Fibroblast of lung (primary cell): ENCODE measurements around the gene NUP98.

Experiments used
- EZH2 ChIP-seq: IDR thresholded peaks from 2 replicates; pipeline ENCODE4 v1.5.1; 2012; ENCODE audit warnings: low read length, control low read depth, mild to moderate bottlenecking; ENCODE audit errors: missing control alignments
- TF ChIP-seq, protein P1 (sequence below), 2 donors: IDR thresholded peaks in 1 of 2; conservative IDR thresholded peaks in 1 of 2; 1 replicate in 1 of 2; 2 replicates in 1 of 2; pipeline ENCODE4 v1.5.1; 2011 to 2012; ENCODE audit warnings: low read length in 2 of 2, control low read depth in 1 of 2, inconsistent platforms in 1 of 2, low read depth in 1 of 2, mild to moderate bottlenecking in 1 of 2

DNA sequence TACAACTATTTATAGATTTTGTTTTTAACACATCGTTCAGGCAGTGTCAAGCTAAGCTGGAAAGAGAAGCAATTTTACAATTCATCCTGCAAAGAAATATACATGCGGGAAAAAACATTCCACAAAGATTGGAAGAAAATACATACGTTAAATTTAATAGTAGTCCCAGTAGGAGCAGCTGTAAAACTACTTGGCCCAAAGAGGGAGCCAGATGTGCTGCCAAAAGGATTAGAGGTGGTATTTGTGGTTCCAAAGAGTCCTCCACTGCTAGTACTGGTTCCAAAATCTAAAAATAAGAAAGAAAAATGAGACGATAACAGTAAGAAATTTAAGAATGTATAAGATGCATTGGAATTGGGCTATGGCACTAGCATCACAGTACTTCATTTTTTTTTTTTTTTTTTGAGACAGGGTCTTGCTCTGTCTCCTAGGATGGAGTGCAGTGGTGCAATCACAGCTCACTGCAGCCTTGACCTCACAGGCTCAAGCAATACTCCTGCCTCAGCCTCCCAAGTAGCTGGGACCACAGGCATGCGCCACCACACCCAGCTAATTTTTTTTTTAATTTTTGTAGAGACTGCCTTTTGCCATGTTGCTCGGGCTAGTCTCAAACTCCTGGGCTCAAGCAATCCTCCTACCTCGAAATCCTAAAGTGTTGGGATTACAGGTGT lies 21.5 kb downstream of the NUP98 start:
- TF ChIP-seq, protein P1, sequence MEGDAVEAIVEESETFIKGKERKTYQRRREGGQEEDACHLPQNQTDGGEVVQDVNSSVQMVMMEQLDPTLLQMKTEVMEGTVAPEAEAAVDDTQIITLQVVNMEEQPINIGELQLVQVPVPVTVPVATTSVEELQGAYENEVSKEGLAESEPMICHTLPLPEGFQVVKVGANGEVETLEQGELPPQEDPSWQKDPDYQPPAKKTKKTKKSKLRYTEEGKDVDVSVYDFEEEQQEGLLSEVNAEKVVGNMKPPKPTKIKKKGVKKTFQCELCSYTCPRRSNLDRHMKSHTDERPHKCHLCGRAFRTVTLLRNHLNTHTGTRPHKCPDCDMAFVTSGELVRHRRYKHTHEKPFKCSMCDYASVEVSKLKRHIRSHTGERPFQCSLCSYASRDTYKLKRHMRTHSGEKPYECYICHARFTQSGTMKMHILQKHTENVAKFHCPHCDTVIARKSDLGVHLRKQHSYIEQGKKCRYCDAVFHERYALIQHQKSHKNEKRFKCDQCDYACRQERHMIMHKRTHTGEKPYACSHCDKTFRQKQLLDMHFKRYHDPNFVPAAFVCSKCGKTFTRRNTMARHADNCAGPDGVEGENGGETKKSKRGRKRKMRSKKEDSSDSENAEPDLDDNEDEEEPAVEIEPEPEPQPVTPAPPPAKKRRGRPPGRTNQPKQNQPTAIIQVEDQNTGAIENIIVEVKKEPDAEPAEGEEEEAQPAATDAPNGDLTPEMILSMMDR (conservative IDR thresholded peaks at IDR 0.05 in 1 of 2, IDR thresholded peaks at IDR 0.05 in 1 of 2; ENCODE audit: low read depth in 1 of 2, low read length in 2 of 2), result peak in 1 of 2 donors; percentile 27
- no peak for TF ChIP-seq EZH2
